HEK293 (cell line): ENCODE results near the gene ANO8.

Experiments
- ATF2 ChIP-seq: fragments of 450-650 bp; formaldehyde crosslinking; IDR thresholded peaks from 2 replicates; pipeline ENCODE4 v1.5.1; 2016; ENCODE audit warnings: missing biosample characterization, missing genetic modification characterization, low read depth
- CTCF ChIP-seq: fragments of 450-650 bp; formaldehyde crosslinking; IDR thresholded peaks from 2 replicates; pipeline ENCODE4 v1.5.1; 2016; ENCODE audit warnings: missing biosample characterization, missing genetic modification characterization
- FEZF1 ChIP-seq: fragments of 450-650 bp; formaldehyde crosslinking; IDR thresholded peaks from 2 replicates; pipeline ENCODE4 v1.5.1; 2016; ENCODE audit warnings: missing biosample characterization, missing genetic modification characterization
- HOXA7 ChIP-seq: sonication (generic); formaldehyde crosslinking; IDR thresholded peaks from 2 replicates; pipeline ENCODE4 v1.8.1; 2022; ENCODE audit warnings: missing genetic modification reagents, borderline replicate concordance
- HOXC10 ChIP-seq: sonication (generic); formaldehyde crosslinking; IDR thresholded peaks from 2 replicates; pipeline ENCODE4 v1.8.1; 2023; ENCODE audit warnings: mild to moderate bottlenecking, missing genetic modification reagents
- IKZF3 ChIP-seq: fragments of 450-650 bp; IDR thresholded peaks from 2 replicates; pipeline ENCODE4 v1.5.0; 2018; ENCODE audit warnings: missing biosample characterization, mild to moderate bottlenecking, missing genetic modification characterization, moderate library complexity
- REST ChIP-seq: fragments of 450-650 bp; formaldehyde crosslinking; IDR thresholded peaks from 2 replicates; pipeline ENCODE4 v1.5.1; 2016; ENCODE audit warnings: missing biosample characterization, missing genetic modification characterization
- ZFP41 ChIP-seq: fragments of 450-650 bp; formaldehyde crosslinking; IDR thresholded peaks from 2 replicates; pipeline ENCODE4 v1.5.1; 2016; ENCODE audit warnings: missing biosample characterization, missing genetic modification characterization, borderline replicate concordance
- ZIC2 ChIP-seq: fragments of 450-650 bp; formaldehyde crosslinking; IDR thresholded peaks from 2 replicates; pipeline ENCODE4 v1.5.1; 2016; ENCODE audit warnings: missing biosample characterization, missing genetic modification characterization
- ZNF138 ChIP-seq: fragments of 450-650 bp; formaldehyde crosslinking; IDR thresholded peaks from 2 replicates; pipeline ENCODE4 v1.5.1; 2016; ENCODE audit warnings: missing biosample characterization, missing genetic modification characterization, borderline replicate concordance
- ZNF513 ChIP-seq: fragments of 450-650 bp; IDR thresholded peaks from 2 replicates; pipeline ENCODE4 v1.5.1; 2018; ENCODE audit warnings: missing biosample characterization, missing genetic modification characterization
- ZNF561 ChIP-seq: fragments of 450-650 bp; IDR thresholded peaks from 2 replicates; pipeline ENCODE4 v1.5.1; 2018; ENCODE audit warnings: missing biosample characterization, missing genetic modification characterization, borderline replicate concordance
- ZNF600 ChIP-seq: fragments of 450-650 bp; formaldehyde crosslinking; IDR thresholded peaks from 2 replicates; pipeline ENCODE4 v1.5.1; 2016; ENCODE audit warnings: missing biosample characterization, missing genetic modification characterization

GRCh38 chr19:17289489-17289888 lies 45.2 kb downstream of the ANO8 start:
- no peak for TF ChIP-seq CTCF (tag by site-specific recombination)
- no peak for TF ChIP-seq ATF2
- TF ChIP-seq IKZF3 (tag by site-specific recombination) = no peak
- no peak for TF ChIP-seq HOXC10 (CRISPR knock-in tag)
- no peak for TF ChIP-seq ZFP41
- no peak for TF ChIP-seq ZNF138 (tag by site-specific recombination)
- no peak for TF ChIP-seq ZNF600 (tag by site-specific recombination)
- TF ChIP-seq ZIC2 (tag by site-specific recombination) = no peak
- no peak for TF ChIP-seq ZNF561 (tag by site-specific recombination)
- no peak for TF ChIP-seq REST
- no peak for TF ChIP-seq FEZF1 (tag by site-specific recombination)
- TF ChIP-seq HOXA7 (CRISPR knock-in tag) = no peak
- no peak for TF ChIP-seq ZNF513 (tag by site-specific recombination)
